ENCODE results near the gene NR4A3. TPM values are rescaled to one million over a fixed set of nuclear protein-coding genes. Genes with fewer than 3 reads are reported as not detected.

NR4A3 gene
- total RNA-seq, result 0.20 and 0.25 TPM in 2 replicates

DNA sequence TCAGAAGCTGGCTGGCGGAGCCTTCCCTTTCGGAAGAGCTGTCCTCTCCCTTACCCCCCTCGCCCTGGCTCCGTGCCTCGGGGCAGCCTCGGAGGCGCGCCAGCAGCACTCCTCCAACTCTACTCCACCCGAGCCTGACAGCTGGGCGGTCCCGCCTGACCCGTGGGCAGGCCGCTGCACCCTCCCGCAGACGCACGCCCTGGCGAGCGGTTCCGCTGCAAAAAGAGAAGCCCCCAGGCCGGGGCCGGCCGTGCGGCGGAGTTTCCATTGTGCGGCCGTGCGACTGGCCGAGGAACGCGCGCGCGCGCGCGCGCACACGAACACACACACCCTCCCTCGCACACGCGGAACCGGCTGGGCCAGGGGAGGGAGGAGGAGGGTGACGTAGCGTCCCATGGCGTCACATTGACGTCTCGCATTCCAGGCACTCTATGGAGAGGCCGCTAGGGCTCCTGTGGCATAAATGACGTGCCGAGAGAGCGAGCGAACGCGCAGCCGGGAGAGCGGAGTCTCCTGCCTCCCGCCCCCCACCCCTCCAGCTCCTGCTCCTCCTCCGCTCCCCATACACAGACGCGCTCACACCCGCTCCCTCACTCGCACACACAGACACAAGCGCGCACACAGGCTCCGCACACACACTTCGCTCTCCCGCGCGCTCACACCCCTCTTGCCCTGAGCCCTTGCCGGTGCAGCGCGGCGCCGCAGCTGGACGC is at the start of gene NR4A3:
Gene NR4A3 (plus strand): TSS at position 490 of the 713 bp plus-strand sequence. CDS start 6,158 bp downstream, outside the sequence.

DNA sequence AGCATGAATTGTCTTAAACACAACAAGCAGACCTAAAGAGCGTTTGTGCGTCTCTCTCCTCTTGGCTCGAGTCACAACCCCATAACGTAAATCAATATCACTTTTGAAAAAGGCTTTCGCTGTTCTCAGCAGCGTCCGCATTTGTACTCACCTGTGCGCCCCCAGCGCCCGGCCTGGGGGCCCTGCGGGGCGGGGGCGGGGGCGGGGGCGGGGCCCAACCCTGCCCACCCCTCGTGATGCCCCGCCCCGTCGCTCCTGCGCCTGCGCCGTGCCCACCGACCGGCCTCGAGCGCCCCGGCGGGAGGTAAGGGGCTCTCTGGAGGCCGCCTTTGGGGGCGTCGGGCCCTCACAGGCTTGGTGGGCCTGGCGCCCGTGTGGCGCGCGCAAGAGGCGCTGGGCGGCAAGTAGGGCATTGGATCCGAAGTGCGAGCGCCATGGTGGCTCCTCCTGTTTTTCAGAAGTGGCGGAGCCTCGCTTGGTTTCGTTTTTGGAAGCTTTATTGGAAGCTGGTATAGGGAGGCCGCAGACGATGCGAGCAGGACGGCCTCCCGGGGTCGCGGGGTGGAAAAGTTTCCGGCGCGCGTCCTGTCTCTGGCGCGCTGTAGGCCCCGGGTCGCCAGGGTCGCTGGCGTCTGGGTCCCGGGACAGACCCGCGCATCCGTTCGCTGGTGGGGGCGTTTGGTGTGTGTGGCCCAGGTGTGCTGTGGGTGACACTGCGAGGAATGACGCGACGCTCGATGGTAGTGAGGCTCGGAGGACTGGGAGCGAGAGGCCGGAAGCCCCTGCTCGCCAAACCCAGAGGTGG is 84.9 kb downstream of the NR4A3 start, which contains the start of gene STX17:
Gene STX17 (plus strand): TSS at position 252 of the 805 bp plus-strand sequence. CDS start 8,586 bp downstream, outside the sequence.

Other genes starting within 250 kb of the NR4A3 start
- gene STX17, start 84.8 kb downstream of the NR4A3 start, total RNA-seq, result 11.1 and 12.4 TPM in 2 replicates

All from mammary microvascular endothelial cell (primary cell).